GM21723 (cell line): ENCODE data around the gene METTL22.
"Not testable (repeated sequence)": the region's sequence is repeated elsewhere in the genome, so short reads cannot be mapped to it uniquely, and the experiment has no call there.

Experiments used
- ATAC-seq: cut with Tn5 transposase; IDR thresholded peaks from one replicate; pipeline ENCODE4 v1.9.1; 2021; ENCODE audit warnings: mild to moderate bottlenecking, moderate library complexity; ENCODE audit not compliant: unreplicated experiment

The METTL22 gene

DNA sequence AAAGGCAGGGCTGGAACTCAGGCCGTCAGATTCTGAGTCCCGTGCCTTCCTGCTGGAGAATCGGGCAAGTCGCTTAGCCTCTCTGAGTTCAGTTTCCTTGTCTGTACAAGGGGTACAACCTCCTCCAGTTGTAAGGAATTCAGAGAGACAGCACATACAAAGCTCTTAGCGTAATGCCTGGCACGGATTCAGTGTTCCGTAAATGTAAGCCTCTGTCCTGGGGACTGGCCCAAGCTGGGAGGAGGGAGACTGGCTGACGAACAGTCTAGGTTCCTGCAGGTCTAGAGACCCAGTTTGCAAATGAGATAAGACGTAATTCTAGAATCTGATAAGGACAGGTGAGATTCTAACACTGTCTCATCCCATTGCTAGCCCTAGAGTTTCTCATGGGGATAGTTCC, 9.9 kb downstream of the METTL22 start:
- no peak for ATAC-seq

DNA sequence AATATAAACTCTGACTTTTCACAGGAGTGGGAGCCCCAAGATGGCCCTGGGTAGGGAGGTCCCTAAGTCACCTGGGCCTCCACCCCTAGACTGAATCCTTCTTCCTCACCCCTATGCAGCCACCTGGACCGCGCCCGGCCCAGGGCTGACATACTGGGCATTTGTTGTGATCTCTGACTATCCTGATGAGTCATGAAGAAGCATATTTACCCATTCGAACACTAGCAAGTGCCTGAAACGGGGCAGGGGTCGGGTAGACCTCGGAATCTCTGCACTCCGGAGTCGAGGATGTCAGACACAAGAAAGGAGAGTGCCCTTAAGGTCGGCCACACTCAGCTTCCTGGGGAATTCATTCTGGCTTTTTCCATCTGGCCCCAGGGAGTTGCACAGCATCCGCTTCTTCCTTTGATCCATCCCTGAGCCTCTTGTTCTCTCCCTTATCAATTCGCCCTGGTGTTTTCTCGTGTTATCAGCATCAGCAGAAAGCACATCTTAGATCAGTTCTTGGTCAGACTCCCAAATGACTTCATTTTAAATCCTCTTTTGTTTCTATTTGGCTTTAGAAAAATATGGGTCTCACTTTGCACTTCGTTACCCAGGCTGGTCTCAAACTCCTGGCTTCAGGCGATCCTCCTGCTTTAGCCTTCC, 10.4 kb downstream of the METTL22 start:
- no peak for ATAC-seq

GRCh38 chr16:8632675-8633182, 11.2 kb downstream of the METTL22 start:
- ATAC-seq: no peak

DNA sequence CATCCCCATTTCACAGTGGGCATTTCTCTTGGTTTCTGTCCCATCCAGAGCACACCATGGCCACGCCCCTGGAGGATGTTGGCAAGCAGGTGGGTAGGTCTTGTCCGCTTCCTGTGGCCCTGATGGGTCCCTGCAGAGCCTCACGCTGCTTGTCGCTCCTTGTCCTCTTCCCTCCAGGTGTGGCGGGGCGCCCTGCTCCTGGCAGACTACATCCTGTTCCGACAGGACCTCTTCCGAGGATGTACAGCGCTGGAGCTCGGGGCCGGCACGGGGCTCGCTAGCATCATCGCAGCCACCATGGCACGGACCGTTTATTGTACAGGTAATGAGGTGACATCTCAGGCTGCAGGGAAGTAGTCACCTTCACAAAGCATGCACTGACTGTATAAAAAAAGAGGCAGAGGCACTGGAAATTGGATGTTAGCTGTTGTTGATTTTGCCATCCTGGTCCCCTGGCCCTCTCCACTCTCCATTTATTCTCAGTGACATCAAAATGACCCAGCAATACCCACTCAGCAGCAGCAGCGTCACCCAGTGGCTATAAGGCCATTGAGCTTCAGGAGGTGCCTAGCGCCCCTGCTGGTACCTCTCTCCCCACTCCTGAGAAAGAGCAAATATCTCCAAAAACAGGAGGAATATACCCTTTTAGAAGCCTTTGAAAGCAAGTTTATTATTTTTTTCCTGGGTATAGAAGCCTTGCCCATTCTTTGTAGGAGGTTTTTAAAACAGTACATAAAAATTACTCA, 13.7 kb downstream of the METTL22 start:
- no peak for ATAC-seq

DNA sequence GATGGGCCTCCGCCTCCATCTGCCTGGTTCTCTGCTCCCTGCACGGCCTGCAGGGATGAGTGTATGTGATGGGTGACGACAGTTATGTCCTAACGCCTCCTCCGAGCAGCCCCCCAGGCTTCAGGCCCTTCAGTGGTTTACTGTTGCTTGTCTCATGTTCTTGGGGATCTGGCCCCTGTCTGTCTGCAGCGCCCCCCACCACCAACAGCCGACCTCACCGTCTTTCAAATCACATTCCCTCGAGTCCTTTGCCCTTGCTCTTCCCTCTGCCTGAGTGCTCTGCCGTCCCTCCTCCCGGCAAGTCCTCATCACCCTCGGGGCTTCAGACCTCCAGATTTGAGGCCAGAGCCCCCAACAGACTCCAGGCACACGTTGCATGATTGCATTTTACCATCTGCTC, 18.2 kb downstream of the METTL22 start:
- ATAC-seq: no peak

GRCh38 chr16:8641671-8642070, 20.2 kb downstream of the METTL22 start:
- no peak for ATAC-seq

- ATAC-seq: no peak
These were observed 20.6 kb downstream of the METTL22 start for GRCh38 chr16:8642146-8642545.

GRCh38 chr16:8644211-8645140, 23.0 kb downstream of the METTL22 start:
- no peak for ATAC-seq

DNA sequence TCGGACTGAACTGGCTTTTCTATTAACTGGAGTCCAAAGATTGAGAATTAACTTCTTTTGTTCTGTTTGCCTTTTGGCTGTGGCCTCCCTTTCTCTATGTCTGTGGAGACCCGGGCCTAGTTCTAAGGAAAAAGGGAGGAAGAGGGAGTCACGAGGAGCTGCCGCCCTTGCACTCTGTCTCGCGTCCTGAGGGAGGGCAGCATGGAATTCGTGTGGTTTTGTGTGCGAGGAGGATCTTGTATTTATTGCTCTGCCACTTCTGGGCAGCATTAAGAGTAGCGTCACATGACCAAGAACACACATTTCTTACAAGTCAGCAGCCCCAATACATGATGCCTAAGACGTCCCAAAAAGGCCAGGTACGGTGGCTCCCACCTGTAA, 23.6 kb downstream of the METTL22 start:
- ATAC-seq: no peak

- ATAC-seq: no peak
These were observed 24.3 kb downstream of the METTL22 start for GRCh38 chr16:8645831-8646230.

DNA sequence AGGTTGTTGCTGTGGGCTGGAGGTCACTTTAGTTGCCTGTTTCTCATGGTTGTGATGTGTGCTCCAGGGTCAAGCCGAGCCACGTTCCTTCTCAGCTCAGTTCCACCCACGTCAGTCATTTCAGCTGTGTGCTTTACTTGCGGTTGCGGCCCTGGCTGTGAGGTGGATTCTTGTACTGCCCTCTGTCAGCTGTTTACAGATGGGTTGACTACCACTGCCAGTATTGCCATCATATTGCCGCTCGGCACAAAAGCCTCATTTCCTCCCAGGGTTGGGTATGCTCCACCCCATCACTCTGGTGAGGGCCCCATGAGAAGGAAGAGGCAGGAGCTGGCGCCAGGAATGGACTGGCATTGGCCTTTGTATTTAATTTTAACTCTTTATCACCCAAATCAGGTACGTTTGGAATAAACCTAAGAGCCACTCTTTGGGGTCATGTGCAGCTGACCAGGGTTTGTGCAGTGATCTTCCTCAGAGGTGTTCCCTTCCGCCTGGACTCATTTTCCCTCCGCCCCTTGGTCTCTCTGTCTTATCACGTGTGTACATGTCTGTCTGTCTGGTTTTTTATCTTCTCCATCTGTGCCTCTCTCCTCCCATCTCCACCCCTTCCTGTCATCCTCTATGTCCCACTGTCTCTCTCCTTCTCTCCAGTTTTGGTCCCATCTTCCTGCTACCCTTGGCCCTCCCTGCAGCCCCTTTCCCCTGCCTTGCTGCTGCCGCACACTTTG, 25.0 kb downstream of the METTL22 start:
- ATAC-seq: no peak

- ATAC-seq: no peak
These were observed 26.3 kb downstream of the METTL22 start for GRCh38 chr16:8647721-8648318.

GRCh38 chr16:8648877-8649276, 27.4 kb downstream of the METTL22 start:
- no peak for ATAC-seq

- no peak for ATAC-seq
These were observed 28.5 kb downstream of the METTL22 start for GRCh38 chr16:8649829-8650554.

DNA sequence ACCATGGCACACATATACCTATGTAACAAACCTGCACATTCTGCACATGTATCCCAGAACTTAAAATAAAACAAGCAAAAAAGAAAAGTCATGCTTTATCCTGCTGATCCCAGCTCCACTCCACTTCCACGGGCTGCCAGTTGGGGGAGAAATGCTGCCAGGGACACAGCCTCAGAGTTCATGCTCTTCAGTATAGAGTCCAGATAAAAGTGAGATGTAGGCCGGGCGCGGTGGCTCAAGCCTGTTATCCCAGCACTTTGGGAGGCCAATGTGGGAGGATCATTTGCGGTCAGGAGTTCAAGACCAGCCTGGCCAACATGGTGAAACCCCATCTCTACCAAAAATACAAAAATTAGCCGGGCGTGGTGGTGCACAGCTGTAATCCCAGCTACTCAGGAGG, 30.5 kb downstream of the METTL22 start:
- ATAC-seq: not testable (repeated sequence)

GRCh38 chr16:8655184-8655717, 33.8 kb downstream of the METTL22 start:
- ATAC-seq: peak; percentile 78

GRCh38 chr16:8656376-8656775, 34.9 kb downstream of the METTL22 start:
- ATAC-seq: no peak

GRCh38 chr16:8660841-8661301, 39.4 kb downstream of the METTL22 start:
- ATAC-seq: no peak

GRCh38 chr16:8661703-8662102, 40.2 kb downstream of the METTL22 start:
- ATAC-seq: no peak
